GM10847 (cell line): Measurements from ENCODE around the gene C14orf180.

Source experiments
- POLR2A ChIP-seq: IDR thresholded peaks from 2 replicates; pipeline ENCODE4 v1.6.1; 2011; ENCODE audit not compliant: insufficient read length; ENCODE audit errors: extremely low read depth

C14orf180 gene

GRCh38 chr14:104564744-104565679 is 14.6 kb upstream of the C14orf180 start:
- TF ChIP-seq POLR2A, result no peak

DNA sequence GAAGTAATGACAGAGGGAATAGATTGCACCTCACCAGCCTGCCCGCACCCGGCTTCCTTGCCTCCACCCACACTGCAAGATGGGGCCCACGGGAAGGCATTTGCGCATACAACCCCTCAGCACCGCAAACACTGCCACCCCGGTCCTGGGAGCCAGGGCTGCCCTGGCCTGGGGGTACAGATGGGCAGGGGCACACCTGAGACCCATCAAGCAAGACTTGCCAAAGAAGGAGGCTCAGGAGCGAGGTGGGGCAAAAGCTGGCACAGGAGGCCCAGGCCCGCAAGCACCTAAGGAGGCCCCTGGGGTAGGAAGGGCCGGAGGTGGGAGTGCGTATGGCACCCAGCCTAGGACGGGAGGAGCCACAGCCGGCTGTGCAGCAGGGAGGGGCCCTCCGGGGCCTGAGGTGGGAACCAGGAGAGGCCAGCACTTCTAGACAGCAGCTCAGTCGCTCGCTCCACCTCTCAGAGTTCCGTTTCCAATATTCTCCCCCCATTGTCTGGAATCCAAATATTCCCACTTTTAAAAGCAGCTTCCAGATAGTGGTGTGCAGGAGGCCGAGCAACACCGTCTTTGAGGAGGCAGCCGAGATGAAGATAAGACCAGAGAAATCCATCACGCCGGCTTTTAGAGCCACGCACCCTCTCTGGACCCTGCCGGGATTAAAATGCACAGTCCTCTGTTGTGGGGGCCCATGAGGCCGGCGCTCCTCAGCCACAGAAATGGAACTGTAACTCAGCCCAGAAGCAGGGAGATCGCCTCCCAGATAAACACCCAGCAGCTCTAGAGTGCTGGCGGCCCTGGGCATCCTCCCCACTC is 12.2 kb upstream of the C14orf180 start:
- TF ChIP-seq POLR2A, result no peak

- TF ChIP-seq POLR2A, result no peak
Measured at GRCh38 chr14:104567957-104568225, 11.7 kb upstream of the C14orf180 start.

DNA sequence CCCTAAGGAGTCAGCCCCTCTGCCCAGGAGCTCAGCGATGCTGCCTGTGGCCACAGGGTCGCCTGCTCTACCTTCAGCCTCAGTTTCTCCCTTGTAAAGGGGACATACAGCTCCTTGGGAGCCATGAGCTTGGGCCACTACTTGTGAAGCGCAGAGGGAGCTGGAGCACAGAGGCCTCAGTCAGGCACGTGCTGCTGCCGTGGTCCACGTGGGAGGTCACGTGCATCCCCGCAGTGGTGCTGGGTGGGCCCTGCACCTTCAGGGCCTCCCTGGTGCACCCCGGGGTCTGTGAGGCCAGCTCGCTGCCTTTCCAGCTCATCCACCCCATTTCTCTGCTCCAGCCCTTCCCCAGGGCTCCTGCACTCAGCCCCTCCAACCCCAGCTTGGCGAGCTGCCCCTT is 10.9 kb upstream of the C14orf180 start:
- no peak for TF ChIP-seq POLR2A

- TF ChIP-seq POLR2A, result no peak
Measured at GRCh38 chr14:104569435-104569834, 10.1 kb upstream of the C14orf180 start.

DNA sequence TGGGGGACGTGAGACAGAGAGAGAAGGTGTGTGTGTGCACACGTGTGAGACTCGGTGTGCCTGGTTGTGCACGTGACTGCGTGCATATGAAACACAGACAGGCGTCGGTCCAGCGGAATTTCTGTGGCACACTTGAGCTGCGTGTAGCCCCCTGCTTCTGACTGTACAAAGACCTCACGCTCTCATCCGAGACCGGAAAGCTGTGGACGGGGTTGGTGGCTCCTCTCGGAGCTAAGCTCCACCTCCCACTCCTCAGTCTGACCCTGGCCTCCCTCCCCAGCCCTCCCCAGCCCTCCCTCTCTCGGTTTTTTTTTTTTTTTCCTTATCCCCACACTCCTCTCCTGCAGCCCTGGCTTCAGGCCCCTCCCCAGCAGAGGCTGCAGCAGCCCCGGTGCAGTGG is 8.3 kb upstream of the C14orf180 start:
- TF ChIP-seq POLR2A, result no peak

- TF ChIP-seq POLR2A, result no peak
Measured at GRCh38 chr14:104572024-104572626, 7.4 kb upstream of the C14orf180 start.

DNA sequence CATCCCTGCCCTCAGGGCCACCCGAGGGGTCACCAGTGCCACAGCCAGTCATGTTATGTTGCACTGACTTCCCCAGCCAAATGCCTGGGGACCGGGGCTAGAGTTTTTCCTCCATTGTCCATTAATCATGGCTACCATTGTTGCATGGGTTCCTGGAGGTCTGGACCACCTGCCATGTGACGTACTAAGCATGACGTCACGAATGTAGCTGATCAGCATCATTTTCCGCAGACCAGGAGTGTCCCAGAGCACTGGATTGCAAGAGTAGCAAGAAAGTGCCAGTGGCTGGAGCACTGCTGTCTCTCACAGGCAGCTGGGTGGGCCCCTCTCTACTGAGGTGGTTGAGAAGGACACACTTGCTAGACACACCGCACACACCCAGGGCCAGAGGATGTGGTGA is 6.9 kb upstream of the C14orf180 start:
- TF ChIP-seq POLR2A, result no peak

DNA sequence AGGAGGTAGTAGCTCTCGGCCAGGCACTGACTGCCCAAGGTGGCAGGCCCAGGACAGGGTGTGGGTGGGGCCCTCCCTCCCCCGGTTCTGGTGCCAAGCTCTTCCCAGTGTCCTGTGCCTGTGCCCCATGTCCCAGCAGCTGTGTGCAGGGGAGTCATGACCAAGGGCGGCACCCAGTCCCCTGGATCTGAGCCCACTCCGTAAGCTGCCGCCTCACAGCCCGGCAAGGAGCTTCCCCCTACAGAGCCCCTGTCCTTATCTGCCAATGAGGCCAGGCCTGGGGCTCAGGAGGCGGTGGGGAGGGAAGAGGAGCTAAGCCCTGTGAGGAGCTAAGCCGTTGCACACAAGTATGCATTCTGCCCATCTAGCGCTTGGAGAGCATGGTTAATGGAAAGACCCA is 5.6 kb upstream of the C14orf180 start:
- TF ChIP-seq POLR2A, result no peak

- no peak for TF ChIP-seq POLR2A
Measured at GRCh38 chr14:104574536-104574935, 5.0 kb upstream of the C14orf180 start.

GRCh38 chr14:104574978-104575583 is 4.5 kb upstream of the C14orf180 start:
- TF ChIP-seq POLR2A, result no peak

DNA sequence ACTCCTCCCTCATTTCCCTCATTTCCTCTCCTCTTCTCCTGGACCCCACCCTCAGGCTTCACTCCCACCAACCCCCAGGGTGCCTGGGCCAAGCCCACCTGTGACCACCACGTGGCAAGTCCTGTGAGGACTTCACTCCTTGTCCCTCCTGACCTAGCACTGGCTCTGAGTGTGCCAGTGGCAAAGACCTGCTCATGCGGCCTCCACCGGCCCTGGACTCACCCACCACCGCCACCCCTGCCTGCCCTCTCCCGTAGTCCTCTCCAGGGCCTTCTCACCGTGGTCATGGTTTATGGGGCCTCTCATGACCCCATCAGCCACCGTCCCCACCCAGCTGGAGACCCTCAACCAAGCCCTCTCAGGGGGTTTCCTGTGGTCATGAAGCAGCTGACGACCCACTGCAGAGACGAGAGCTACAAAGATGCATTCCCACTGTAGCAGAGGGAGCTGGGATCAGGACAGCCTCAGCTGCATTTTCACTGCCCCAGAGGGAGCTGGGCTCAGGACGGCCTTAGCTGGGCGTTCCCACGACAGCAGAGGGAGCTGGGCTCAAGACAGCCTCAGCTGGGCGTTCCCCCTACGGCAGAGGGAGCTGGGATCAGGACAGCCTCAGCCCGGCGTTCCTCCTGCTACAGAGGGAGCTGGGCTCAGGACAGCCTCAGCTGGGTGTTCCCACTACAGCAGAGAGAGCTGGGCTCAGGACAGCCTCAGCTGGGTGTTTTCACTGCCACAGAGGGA is 3.2 kb upstream of the C14orf180 start:
- TF ChIP-seq POLR2A, result no peak

DNA sequence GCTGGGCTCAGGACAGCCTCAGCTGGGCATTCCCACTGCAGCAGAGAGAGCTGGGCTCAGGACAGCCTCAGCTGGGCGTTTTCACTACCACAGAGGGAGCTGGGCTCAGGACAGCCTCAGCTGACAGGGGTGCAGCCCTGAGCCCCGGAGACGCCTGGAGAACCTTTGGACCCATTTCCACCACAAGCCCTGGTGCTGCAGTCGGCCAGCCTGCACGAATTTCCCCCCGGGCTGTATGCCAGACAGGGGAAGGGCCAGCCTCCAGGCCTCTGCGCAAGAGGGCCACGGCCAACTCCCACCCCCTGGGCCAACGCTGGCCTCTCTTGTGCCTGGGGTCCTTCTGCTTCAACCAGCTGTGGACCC is 2.6 kb upstream of the C14orf180 start:
- TF ChIP-seq POLR2A, result no peak

GRCh38 chr14:104577426-104577825 is 2.1 kb upstream of the C14orf180 start:
- TF ChIP-seq POLR2A, result no peak

GRCh38 chr14:104577847-104578301 is 1.7 kb upstream of the C14orf180 start:
- no peak for TF ChIP-seq POLR2A
